HT-29 (cell line): Measurements from ENCODE around the gene SYNPO2. TPM values are rescaled to one million over a fixed set of nuclear protein-coding genes. Genes with fewer than 3 reads are reported as not detected.

Experiments used
- DNase-seq: peaks from one replicate; pipeline ENCODE4 v3.0.0-alpha.2; 2015; ENCODE audit warnings: low spot score
- total RNA-seq: library from RNA; depleted of rRNA; stranded (reverse); fragments of >200 nt; shearing (Covaris generic); gene quantifications from 2 replicates; pipeline ENCODE4 v1.2.3, GENCODE V29; 2014

SYNPO2 gene
- total RNA-seq, 1 experiment from 2014 or later, result not detected

GRCh38 chr4:118881512-118882146, 7.0 kb upstream of the SYNPO2 start:
- DNase-seq, result no peak

DNA sequence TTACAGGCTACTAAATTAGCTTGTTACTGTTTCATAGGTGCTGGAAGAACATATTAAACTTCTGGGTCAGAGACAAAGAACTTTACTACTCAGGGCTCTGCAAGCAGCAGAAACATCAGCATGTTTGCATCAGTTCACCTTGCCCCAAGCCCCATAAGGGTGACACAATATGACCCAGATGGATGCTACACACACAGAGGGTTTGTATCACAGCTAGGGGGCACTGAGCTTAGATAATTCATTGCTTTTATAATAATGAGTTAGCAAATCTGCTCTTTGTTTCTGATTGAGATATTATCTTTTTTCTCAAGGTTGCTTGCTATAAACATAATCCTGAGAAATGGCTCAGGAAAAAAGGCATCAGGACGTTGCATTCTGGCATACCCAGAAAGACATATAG, 4.8 kb upstream of the SYNPO2 start:
- no peak for DNase-seq

DNA sequence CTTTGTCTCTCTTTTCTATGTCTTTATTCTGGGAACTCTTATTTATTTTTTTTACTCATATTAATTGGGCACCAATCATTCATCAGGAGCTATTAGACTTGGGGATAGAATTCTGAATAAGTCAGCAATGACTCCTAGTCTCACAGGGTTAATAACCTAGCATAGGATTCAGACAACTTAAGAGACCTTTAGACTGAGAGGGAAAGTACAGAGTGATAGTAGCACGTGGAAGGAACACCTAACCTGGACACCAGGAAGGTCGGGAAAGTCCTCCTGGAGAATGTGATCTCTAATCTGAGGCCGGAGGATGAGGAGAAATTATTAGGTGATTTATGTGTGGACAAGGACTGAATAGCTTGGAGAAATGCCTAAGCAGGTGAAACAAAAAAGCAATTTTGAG, 3.9 kb upstream of the SYNPO2 start:
- DNase-seq, result no peak

DNA sequence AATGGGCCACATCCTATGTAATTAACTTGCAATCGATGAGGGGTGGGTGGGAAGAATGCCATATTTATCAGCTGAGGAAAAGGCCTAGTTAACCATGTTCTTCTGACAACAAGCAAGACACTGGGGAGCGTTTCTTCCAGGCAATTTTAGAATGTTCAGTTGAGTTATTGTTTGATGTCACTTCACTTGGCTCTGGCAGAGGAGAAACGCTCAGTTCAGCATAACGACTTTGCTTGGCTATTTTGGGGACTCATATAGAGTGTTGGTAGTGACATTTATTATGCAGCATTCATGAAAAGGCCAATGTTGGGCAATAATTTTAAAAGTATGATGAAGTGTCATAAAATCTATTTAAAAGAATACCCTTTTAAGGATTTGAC, 648 bp downstream of the SYNPO2 start:
- no peak for DNase-seq

- DNase-seq, result no peak
Measured at GRCh38 chr4:118894034-118894433, 5.4 kb downstream of the SYNPO2 start.

DNA sequence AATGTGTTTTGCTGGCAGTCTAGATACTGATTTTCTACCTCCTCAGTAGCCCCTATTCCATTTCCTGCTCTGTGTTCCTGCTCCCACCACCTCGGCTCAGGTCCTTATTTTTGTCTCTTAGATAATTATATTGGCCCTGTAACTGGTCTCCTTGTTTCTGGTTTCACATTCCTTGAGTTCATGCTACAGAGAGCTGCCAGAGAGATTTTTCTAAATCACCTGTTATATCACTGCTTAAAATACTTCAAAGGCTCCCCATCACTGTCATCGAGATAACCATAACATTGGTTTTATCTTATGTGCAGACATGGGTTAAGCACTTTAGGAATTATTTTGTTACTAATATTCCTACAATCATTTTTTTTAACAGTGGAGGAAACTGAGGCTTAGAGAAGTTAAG, 9.6 kb downstream of the SYNPO2 start:
- DNase-seq, result no peak

DNA sequence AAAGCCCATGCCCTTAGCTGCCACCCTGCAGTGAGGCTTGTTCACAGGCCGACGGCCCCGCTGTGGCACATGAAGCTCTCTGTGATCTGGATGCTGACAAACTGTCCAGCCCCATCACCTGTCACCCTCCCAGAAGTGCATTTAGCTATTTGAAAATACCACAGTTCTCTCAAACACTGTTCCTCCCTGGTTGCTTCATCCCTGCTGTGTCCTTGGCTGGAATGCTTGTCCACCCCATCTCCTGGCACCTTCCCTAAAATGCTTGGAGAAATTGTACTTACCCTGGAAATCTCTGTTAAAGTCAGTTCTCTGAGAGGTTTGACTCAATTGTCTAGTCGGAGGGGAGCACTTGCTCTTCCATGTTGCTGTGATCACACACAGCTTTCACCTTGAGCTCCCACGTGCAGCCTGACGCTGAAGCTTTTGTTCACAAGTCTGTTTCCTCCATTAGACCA, 10.1 kb downstream of the SYNPO2 start:
- DNase-seq, result no peak

- DNase-seq, result no peak
Measured at GRCh38 chr4:118904418-118904817, 15.8 kb downstream of the SYNPO2 start.

- DNase-seq, result no peak
Measured at GRCh38 chr4:118904935-118905334, 16.3 kb downstream of the SYNPO2 start.

DNA sequence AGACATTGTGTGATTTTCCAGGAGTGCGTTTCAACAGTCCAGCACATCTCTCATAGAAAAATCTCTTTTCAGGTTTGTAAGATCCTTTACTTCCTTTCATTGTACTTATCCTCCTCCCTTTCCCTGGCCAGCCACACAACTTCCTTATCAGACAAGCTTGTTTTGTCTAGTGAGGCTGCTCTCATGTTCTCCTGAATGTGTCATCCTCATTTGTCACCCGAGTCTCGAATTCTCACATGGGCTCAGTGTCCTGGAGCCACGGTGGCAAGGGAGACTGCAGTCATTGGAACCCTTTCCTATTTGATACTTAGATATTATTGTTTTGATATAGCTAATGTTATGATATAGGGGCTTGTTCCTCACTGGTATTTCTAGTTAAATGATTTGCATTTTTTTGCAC, 16.9 kb downstream of the SYNPO2 start:
- no peak for DNase-seq

DNA sequence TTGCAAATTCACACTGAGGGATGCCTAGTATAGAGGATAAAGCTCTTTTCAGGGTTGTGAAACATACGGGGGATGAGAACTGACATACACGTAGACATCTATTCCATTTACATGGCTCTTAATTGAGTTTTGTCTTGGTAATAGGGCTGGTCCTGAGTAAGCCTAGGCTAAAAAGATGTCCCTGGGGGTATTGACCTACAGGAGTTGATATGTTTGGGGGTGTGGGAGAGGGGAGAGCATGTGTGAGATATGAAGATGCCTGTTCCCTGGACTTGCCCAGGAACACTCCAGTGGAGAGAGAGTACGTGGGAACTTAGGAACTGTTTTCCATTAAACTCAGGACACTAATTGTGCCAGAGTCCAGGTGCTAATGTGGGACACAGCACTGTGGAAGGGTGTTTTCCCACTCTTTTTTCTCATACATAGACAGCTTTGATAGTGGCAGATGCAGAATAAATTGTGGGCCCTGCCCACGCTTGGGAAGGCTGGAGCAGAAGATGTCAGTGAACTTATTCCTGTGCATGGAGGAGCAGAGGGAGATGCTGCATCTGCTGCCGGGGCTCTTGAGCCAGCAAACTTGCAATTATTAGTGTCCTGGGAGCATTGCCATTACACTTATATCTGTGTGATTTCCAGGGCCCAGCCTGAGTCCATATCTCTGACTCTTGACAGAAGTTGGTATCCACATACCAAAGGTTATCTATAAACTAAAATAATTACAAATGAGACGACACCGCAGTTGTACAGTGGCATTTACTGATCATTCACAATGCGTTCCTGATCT, 20.7 kb downstream of the SYNPO2 start:
- no peak for DNase-seq

GRCh38 chr4:118910221-118910620, 21.6 kb downstream of the SYNPO2 start:
- DNase-seq, result no peak

- DNase-seq, result no peak
Measured at GRCh38 chr4:118911238-118911703, 22.6 kb downstream of the SYNPO2 start.

GRCh38 chr4:118915468-118915867, 26.8 kb downstream of the SYNPO2 start:
- DNase-seq, result no peak

DNA sequence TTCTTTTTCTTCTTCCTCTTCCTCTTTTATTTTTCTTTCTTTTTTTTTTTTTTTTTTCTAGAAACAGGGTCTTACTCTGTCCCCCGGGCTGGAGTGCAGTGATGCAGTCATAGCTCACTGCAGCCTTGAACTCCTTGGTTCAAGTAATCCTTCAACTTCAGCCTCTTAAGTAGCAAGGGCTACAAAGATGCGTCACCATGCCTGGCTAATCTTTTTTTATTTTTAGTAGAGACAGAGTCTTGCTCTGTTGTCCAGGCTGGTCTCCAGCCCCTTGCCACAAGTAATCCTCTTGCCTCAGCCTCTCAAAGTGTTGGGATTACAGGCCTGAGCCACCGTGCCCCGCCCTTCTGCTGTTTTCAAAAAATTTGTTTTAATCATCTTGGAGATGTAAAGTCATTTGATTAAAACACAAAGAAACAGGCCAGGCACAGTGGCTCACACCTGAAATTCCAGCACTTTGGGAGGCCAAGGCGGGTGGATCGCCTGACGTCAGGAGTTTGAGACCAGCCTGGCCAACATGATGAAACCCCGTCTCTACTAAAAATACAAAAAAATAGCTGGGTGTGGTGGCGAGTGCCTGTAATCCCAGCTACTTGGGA, 28.1 kb downstream of the SYNPO2 start:
- DNase-seq, result no peak

DNA sequence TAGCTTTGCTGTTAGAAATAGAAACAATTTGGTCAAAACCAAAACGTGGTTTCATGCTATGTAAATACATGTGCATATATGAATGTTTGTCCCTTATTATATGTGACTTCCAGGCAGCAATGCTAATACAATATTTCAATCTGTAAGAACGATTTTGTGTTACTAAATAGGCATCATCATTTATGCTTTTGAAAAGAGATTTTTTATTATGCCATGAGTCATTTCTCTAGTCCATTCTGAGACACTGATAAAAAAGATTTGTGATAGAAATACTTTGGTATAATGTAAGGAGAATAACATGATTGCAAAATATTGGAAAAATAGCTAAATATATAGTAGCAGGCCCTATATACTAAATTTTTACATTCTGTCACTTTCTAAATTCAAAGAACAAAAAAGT, 28.9 kb downstream of the SYNPO2 start:
- no peak for DNase-seq

DNA sequence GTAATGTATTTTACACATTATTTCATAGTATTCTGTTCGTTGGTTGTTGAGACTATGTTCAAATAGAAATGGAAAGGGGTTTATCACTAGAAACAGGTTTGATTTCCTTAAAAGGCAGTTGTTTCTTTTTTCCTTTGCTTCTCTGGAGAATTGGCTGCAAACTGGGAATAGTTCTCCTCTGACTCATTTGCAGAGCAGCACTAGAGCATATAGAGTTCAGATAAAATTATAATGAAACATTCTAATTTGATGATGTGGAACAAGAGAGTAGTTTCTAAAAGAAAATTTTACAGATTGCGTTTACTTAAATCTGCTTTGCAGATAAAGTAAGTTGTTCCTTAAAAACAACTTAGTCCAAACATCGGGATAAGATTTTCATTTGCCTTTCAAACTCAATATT, 29.7 kb downstream of the SYNPO2 start:
- DNase-seq, result no peak

GRCh38 chr4:118920247-118920646, 31.6 kb downstream of the SYNPO2 start:
- no peak for DNase-seq

DNA sequence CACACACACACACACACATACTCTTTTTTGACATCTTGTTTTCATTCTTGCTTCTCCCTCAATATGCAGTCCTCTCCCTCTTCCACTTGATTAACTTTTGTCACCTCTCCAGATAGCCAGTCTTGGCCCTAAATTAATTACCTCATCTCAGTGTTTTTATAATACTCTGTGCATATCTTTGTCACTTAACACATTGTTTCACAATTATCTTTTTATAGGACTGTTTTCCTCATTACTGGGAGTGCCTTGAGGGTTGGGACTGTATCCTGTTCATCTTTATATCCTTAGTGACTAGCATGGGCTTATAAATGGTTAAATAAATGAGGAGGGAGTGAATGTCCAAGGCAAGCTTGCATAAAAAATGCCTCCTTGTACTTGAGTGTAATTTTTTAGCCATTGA, 33.1 kb downstream of the SYNPO2 start:
- no peak for DNase-seq

GRCh38 chr4:118923891-118924290, 35.2 kb downstream of the SYNPO2 start:
- no peak for DNase-seq

DNA sequence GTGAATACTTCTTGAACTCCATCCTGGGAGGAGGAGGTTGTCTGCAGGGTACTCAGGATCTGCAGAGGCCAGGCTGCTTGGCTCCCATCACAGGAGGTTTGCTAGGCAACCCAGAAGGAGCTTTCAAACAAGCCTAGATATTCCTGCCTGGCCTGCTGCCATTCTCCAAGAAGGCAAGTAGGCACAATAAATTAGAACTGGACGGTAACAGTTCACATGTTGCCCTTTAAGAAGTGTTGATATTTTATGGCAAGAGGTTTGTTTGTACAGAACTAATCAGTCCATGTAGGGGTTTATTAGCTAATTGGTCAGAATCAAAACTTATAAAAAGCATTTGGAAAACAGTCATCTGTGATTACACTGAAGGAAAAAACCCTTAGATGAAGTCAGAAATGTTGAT, 39.3 kb downstream of the SYNPO2 start:
- no peak for DNase-seq

DNA sequence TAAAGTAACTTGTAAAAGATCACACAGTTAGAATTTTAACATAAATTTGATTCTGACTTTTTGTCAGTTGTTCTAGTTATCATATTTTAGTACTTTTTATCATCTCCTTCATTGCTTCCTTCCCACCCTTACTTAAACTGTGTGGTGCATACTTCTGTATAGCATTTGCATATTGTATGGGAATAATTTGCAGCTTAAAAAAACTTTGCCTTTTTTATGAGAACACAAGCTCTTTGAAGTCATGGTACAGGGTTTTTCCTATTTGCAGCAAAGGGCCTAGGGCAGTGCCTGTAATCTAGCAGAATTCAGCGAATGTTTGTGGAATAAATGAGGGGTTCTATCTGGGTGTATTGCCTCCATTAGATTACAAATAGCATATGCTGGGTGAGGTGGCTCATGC, 41.6 kb downstream of the SYNPO2 start:
- DNase-seq, result no peak

DNA sequence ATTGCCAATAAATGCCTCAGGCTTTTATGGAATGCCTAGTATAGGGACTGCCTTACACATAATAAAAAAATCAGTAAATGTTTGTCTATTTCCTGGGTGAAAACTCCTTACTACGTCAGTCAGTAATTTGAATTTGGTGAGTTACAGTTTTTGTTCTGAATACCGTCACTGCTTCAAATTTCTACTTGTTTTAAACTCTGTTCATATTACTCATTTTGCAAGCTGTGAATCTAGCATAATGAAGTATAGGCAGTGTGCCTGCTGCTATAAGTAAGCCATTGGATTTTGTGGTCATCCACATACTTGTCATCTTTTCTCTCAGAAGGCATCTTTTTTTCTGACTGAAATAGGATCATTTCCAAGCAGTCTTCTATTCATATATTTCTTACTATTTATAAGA, 43.1 kb downstream of the SYNPO2 start:
- no peak for DNase-seq
